HG03064 (cell line): ENCODE measurements around the gene POFUT2.

Experiments used
- ATAC-seq: cut with Tn5 transposase; IDR thresholded peaks from one replicate; pipeline ENCODE4 v1.9.1; 2021; ENCODE audit warnings: low read depth; ENCODE audit not compliant: unreplicated experiment

POFUT2 gene

GRCh38 chr21:45251635-45252447, 35.9 kb downstream of the POFUT2 start:
- no peak for ATAC-seq

DNA sequence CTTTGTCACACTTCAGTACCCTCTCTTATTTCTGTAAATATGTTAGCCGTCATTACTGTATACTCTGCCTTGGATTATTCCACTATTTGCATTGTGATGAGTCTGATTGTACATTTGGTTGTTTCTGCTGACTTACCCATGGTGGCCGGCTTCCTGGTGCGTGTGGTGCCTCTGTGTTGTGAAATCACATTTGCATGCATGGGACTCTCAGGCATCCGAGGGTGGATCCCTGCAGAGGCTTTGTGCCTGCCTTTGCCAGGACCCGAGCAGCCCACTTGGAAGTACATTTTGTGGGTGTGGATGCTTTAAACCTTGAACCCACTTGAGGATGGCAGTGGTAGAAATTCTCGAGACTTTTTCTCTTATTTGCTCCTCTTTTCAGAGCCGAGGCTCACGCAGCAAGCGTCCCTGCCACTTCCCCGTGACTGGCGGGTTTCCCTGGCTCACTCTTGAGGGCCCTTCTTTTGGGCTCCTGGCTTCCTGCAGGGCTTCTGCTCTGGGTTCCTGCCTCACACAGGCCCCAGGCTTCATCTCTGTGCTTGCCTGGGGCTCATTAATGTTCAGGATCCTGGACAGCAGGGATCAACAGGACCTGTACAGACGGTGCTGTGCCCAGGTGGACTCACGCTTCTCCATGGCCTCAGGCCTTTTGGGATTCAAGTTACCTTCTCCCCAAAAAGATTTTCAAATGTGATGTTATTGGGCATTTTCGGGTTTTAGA, 36.6 kb downstream of the POFUT2 start:
- no peak for ATAC-seq

- ATAC-seq: no peak
Measured at GRCh38 chr21:45250272-45250671, 37.4 kb downstream of the POFUT2 start.

DNA sequence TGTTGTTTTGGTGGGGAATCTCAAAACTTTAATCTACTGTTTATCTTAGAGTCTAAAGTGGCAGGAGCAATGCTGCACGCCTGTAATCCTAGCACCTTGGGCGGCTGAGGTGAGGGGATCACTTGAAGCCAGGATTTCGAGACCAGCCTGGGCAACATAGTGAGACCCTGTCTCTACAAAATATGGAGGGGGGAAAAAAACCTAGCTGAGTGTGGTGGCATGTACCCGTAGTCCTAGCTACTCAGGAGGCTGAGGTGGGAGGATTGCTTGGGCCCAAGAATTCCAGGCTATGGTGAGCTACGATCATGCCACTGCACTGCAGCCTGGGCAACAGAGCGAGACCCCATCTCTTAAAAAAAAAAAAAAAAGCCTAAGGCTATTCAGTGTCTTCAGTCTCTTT, 38.1 kb downstream of the POFUT2 start:
- no peak for ATAC-seq

- ATAC-seq: no peak
Measured at GRCh38 chr21:45248893-45249381, 38.8 kb downstream of the POFUT2 start.

GRCh38 chr21:45248301-45248892, 39.3 kb downstream of the POFUT2 start:
- ATAC-seq: no peak

GRCh38 chr21:45246386-45247320, 41.0 kb downstream of the POFUT2 start:
- ATAC-seq: no peak

DNA sequence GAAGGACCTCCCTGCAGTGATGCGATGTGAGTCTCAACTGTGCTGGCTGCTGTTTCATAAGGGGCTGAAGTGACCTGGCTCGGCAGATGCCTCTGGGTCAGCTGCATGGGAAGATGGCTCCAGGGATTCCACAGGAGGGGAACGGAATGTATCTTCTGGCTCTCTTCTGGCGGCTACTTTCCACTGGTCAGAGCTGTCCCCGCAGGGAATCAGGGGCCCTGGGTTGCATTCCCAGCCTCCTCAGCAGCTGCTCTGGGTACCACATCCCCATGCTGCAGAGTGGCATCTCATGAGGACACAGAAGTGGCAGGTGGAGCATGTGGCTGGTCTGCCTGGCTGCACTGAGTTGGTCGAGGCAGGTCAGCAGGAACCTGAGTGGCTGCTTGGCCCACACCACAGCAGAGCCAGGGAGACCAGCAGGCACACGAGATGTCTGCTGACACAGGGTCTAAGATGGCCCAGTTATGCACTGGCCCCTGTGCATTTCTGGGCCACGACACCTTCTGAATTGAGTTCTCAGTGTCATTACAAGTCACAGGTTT, 42.8 kb downstream of the POFUT2 start:
- ATAC-seq: no peak

- ATAC-seq: no peak
Measured at GRCh38 chr21:45243603-45244002, 44.1 kb downstream of the POFUT2 start.

- no peak for ATAC-seq
Measured at GRCh38 chr21:45241357-45241756, 46.3 kb downstream of the POFUT2 start.

GRCh38 chr21:45237401-45237800, 50.3 kb downstream of the POFUT2 start:
- no peak for ATAC-seq

DNA sequence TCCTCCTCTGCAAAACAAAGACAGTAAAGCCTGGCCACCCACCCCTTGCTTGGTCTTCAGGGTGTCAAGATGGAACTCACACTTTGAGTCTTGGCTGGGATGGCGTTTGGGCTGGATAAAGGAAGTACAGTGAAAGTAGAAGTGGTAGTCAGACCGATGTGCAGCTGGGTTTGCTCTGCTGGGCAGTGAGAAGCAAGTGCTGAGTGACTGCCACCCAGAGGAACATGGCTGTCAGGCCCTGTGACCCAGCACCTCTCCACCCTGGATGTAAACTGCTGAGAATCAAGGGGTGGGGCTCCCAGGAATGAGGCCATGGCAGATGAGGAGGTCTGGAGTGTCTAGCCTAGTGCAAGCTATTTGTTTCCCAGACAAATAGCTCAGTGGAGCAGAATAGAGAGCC, 51.2 kb downstream of the POFUT2 start:
- ATAC-seq: no peak

- ATAC-seq: no peak
Measured at GRCh38 chr21:45235488-45235887, 52.2 kb downstream of the POFUT2 start.

DNA sequence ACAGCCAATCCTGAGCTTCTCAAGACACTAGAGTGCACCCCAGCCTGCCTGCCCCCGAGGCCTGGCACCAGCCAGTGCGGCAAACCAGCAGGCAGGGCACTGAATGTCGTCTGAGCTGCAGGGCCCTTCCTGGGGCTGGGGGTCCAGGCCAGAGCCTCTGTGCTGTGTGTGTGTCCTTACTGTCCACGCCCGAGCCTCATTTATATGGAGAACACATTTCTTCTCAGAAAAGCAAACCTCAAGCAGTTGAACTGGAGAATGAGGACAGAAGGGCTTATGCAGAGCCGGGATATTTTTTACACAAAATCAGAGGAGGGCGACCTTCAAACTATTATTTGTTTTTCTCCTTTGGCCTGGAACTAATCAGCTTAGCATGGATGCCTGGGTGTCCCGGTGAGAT, 52.7 kb downstream of the POFUT2 start:
- no peak for ATAC-seq

DNA sequence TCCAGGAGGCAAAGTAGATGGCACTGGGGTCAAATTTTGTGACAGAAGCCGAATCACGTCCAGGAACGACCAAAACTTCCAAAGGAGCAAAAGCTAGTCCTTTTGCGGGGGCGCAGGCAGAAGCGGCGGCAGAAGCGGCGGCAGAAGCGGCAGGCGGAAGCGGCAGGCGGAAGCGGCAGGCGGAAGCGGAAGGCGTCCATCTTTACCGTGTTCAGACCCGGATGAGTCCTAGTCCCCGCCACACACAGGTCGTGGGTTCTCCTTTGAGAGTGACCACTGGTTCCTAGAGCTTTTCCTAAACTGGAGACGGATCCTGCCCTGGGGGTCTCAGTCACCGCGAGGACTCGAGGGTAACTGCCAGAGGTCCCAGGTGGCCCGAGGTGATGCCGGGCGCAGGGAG, 53.6 kb downstream of the POFUT2 start:
- ATAC-seq: no peak

DNA sequence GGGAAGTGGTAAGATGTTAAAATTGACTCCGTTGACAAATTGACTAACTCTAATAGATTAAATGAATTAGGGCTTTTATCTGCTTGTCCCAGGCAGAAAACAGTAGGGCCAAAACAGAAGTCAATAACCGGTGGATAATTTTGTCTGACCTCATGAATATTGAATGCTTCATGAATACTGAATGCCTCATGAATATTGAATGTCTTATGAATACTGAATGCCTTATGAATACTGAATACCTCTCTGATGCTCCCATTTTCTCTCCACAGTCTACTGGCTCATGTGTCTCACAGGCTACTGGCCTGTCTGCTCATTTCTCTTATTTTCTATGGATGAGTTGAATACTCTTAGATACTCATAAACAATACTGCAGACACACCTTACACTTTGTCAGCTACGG, 56.0 kb downstream of the POFUT2 start:
- no peak for ATAC-seq

- no peak for ATAC-seq
Measured at GRCh38 chr21:45228656-45229240, 58.9 kb downstream of the POFUT2 start.

DNA sequence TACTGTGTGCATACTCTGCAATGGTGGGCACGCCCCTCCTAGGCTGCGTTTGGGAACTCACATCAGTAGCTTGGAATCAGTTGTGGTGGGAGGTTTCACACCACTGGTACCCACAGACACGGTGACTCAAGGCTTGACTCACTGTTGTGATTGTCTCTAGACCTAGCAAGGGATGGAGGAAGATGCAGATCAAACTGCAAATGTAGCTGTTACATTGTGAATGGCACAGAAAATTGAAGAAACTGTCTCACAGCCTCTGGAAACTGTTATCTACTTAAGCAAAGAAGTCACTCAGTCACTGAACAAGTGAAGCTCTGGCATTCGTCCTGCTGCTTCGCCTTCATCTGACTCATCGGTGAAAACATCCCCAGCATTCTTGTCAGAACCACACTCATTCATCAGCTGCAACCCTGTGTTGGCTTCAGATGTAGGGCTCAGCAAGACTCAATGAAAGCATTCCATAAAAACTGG, 59.5 kb downstream of the POFUT2 start:
- no peak for ATAC-seq

DNA sequence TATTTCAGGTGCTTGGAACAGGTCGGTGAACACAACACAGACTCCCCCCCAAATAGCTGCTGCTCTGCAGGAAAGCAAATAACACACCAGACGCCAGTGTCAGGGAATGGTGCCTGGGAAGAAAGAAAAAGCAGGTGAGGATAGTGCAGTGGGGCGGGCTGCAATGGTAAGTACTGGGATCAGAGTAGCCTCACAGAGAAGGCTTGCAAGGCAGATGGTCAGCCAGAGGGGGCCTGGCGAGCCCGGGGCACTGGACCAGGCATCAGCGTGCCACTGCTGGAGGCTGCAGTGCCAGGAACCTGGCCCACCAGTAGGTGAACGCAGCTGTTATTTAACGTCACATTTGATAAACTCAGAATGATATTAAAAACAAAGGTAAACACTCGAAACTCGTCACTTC, 60.0 kb downstream of the POFUT2 start:
- ATAC-seq: no peak
